Activated T-helper 1 cell treated with anti-CD3 and anti-CD28 coated beads, Interleukin-12 subunit alpha, Interleukin-12 subunit beta, Interleukin-2, Interleukin-4 antibody, amounts not matched to agents 30 ng/mL and 10 ng/mL and 1 ng/mL, durations not matched to agents 14 hours and 24 hours and 36 hours (primary cell): ENCODE data around the gene CLHC1. TPM values are rescaled to one million over a fixed set of nuclear protein-coding genes. Genes with fewer than 3 reads are reported as not detected.
"Not testable (repeated sequence)": the region's sequence is repeated elsewhere in the genome, so short reads cannot be mapped to it uniquely, and the experiment has no call there.

Source experiments
- DNase-seq: peaks from one replicate; pipeline ENCODE4 v3.0.0; 2021; ENCODE audit warnings: low spot score
- H3K27ac Mint-ChIP-seq: one replicate; pipeline ENCODE4 v1.8.0; 2021; ENCODE audit warnings: mild to moderate bottlenecking, mixed read lengths
- H3K27me3 Mint-ChIP-seq: one replicate; pipeline ENCODE4 v1.8.0; 2022; ENCODE audit warnings: mild to moderate bottlenecking, moderate library complexity, mixed read lengths; ENCODE audit not compliant: insufficient read depth
- H3K36me3 Mint-ChIP-seq: one replicate; pipeline ENCODE4 v1.8.0; 2021; ENCODE audit warnings: low read depth, mixed read lengths
- H3K4me1 Mint-ChIP-seq: one replicate; pipeline ENCODE4 v1.8.0; 2021; ENCODE audit warnings: low read depth, mixed read lengths
- H3K4me3 Mint-ChIP-seq: one replicate; pipeline ENCODE4 v1.8.0; 2021; ENCODE audit warnings: mild to moderate bottlenecking, moderate library complexity, mixed read lengths
- H3K9me3 Mint-ChIP-seq: one replicate; pipeline ENCODE4 v1.8.0; 2021; ENCODE audit warnings: mixed read lengths
- intact Hi-C: fragments of 100-400 bp; cut with micrococcal nuclease; formaldehyde crosslinking; loops from one replicate; pipeline ENCODE4 v1.15.1; 2024
- total RNA-seq: library from RNA; stranded (reverse); gene quantifications from 2 replicates; pipeline ENCODE4 v1.2.3, GENCODE V29; 2022

The CLHC1 gene
- total RNA-seq: 9.0 and 12.3 TPM in 2 replicates

DNA sequence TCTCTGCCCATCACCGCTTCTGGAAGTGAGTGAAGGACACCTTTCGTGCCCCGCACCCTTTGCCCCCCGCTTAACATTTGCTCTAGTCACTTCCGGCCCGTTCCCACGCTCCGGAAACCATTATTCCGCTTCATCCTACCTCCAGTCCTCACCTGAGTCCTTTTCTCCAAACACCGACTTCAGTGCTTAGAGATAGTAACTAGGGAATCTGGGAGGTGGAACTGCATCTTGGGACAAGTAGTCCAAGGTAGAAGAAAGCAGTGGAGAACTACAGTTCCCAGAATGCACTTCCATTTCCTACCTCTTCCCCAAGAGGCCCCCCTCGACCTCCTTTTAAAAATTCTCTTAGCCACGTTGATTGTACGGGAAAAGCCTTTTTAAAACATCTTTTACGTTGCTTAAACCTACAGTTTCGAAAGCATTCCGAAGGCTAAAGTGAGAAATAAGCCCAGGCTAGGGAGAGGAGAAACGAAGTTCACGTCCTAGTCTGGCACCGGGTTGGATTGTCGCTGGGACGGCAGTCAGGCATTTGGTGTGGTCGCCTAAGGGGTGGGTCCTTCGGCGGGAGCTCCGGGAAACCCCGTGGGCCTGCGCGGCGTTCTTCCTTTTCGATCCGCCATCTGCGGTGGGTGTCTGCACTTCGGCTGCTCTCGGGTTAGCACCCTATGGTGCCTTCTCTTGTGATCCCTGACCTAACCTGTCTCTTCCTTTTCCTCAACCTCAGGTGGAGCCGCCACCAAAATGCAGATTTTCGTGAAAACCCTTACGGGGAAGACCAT, at the start of gene CLHC1, which contains the start of gene RPS27A:
Gene CLHC1 (minus strand): TSS at position 210 of the 779 bp plus-strand sequence. CDS start 9,882 bp downstream, outside the sequence.
Gene RPS27A (plus strand): TSS at position 605 of the 779 bp plus-strand sequence. CDS start 137 bp downstream, at position 742.
- peaks cover 52% of the 10 kb centered on the region for H3K36me3 Mint-ChIP-seq
- H3K4me1 Mint-ChIP-seq: peaks cover 63% of the 10 kb centered on the region
- H3K9me3 Mint-ChIP-seq: no peaks in the 10 kb centered on the region
- intact Hi-C loops: loop anchor here (1.0 to 10.0 kb wide), 14 partner anchors 9 to 1445 kb away; partner anchors contain the start of genes ACYP2, ASB3, CFAP36 and EML6
- peak; percentile 89 for DNase-seq
- no peaks in the 10 kb centered on the region for H3K27me3 Mint-ChIP-seq
- H3K27ac Mint-ChIP-seq: peak within 1 kb of the TSS; percentile 97
- peak within 1 kb of the TSS; percentile 100 for H3K4me3 Mint-ChIP-seq

DNA sequence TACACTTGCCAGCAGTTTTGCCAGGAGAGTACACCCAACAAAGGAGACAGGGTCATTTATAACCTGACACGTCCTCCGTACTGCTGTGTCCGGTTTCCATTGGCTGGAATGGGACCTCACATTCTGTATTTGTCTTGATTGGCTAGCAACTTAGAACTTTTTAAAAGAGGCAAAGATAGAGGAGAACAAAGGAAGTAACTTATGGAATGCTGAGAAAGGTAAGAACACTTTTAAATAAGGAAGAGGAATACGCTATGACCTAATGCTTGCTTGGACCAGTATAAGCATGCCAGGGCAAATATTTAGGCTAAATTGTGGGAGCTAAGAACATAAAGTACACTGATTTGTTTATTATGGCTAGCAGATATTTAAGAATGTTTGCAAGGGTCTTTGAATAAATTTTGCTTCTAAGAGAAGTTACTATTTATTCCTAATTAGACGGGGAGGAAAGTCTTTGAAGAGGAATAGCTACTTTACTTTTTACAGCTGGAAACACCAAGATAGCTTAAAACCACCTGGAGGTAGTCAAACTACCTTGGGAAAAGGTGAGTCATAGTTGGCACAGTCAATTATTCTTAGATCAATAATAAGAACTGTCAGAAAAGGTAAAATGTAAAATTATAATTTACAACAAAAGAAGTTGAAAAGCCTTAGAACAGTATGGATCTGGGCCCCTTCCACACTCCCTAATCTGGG, 48.9 kb upstream of the CLHC1 start:
- Mint-ChIP-seq H3K27ac (peak overlapping the region; percentile 44), H3K4me1 (peaks cover 12% of the 10 kb centered on the region), H3K4me3 (peak overlapping the region; percentile 59)
- intact Hi-C loops: loop anchor here (5.0 kb wide), 2 partner anchors 336 to 411 kb away; partner anchors contain the start of genes PNPT1 and PPP4R3B
- not testable (repeated sequence) for H3K9me3 Mint-ChIP-seq, H3K36me3 Mint-ChIP-seq, H3K27me3 Mint-ChIP-seq, DNase-seq

DNA sequence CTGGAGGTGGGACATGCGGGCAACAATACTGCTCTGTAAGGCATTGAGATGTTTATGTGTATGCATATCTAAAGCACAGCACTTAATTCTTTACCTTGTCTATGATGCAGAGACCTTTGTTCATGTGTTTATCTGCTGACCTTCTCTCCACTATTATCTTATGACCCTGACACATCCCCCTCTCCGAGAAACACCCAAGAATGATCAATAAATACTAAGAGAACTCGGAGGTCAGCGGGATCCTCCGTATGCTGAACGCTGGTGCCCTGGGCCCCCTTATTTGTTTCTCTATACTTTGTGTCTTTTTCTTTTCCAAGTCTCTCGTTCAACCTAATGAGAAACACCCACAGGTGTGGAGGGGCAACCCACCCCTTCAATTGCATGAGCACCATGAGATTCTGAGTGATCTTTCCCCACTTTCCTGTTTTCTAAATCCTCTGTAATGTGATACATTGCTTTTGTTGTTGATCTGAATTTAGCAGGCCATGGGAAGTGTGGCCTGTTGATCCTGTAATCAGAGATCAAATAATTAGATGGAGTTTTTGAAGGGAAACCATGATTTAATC, 47.8 kb upstream of the CLHC1 start:
- not testable (repeated sequence) for H3K9me3 Mint-ChIP-seq, H3K36me3 Mint-ChIP-seq, H3K4me3 Mint-ChIP-seq, DNase-seq, H3K27ac Mint-ChIP-seq, H3K27me3 Mint-ChIP-seq
- peaks cover 12% of the 10 kb centered on the region for H3K4me1 Mint-ChIP-seq
- intact Hi-C loops: loop anchor here (5.0 kb wide), 2 partner anchors 337 to 412 kb away; partner anchors contain the start of genes PNPT1 and PPP4R3B

DNA sequence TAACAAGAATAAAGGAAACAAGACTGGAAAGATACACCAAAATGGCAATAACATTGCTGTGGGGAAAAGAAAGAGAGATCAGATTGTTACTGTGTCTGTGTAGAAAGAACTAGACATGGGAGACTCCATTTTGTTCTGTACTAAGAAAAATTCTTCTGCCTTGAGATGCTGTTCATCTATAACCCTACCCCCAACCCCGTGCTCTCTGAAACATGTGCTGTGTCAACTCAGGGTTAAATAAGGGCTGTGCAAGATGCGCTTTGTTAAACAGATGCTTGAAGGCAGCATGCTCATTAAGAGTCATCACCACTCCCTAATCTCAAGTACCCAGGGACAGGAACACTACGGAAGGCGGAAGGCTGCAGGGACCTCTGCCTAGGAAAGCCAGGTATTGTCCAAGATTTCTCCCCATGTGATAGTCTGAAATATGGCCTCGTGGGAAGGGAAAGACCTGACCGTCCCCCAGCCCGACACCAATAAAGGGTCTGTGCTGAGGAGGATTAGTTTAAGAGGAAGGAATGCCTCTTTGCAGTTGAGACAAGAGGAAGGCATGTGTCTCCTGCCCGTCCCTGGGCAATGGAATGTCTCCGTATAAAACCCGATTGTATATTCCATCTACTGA, 47.2 kb upstream of the CLHC1 start:
- H3K4me1 Mint-ChIP-seq: peaks cover 12% of the 10 kb centered on the region
- H3K27me3 Mint-ChIP-seq, intact Hi-C loops, H3K27ac Mint-ChIP-seq, H3K4me3 Mint-ChIP-seq, H3K9me3 Mint-ChIP-seq, DNase-seq, H3K36me3 Mint-ChIP-seq: not testable (repeated sequence)

DNA sequence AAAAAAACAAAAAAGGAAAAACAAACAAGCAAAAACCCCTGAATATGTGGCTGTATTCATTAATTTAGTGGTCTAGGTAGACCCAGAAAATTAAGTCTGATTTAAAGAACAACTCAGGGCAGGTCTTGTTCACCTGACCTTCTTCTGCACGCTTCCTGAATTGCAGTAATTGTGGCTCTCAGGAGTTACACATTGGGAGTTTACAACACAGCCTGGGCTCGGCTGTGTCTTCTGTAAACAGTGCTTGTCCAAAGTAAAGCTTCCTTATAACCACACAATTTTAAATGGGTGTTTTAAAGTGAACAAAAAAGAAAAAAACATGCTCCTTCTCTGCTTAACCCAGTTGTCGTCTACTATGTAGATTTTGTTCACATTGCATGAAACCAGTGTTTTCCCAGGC, 45.2 kb upstream of the CLHC1 start:
- no peak for DNase-seq
- H3K4me1 Mint-ChIP-seq: no peaks in the 10 kb centered on the region
- no peak overlapping the region for H3K4me3 Mint-ChIP-seq
- intact Hi-C loops: no loop called here
- no peaks in the 10 kb centered on the region for H3K36me3 Mint-ChIP-seq
- H3K27me3 Mint-ChIP-seq: peaks cover 2% of the 10 kb centered on the region
- no peak overlapping the region for H3K27ac Mint-ChIP-seq
- H3K9me3 Mint-ChIP-seq: no peaks in the 10 kb centered on the region

DNA sequence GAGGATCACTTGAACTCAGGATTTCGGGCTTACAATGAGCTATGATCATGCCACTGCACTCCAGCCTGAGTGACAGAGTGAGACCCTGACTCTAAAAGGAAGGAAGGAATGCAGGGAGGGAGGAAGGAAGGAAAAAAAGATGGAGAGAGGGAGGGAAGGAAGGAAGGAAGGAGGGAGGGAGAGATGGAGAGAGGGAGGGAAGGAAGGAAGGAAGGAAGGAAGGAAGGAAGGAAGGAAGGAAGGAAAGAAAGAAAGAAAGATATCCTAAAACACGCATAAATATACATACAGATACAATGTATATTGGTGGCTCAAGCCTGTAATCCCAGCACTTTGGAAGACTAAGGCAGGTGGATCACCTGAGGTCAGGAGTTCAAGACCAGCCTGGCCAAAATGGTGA, 42.3 kb upstream of the CLHC1 start:
- not testable (repeated sequence) for H3K27me3 Mint-ChIP-seq

DNA sequence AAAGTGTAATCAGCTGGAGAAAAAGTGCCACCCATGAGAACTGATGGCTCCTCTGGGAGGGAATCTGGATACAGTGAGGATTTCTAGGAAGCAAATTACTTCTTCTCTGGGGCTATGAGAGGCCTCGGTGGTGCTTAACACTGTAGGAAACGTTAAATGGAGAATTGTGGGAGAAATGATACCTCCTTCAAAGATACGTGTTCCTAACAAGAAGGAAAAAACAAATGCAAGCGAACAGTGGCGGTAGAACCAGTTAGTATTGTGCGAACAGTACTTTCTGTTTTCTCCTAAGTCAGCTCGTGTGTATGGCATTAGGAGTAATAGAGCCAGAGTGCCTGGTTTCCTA, 37.5 kb upstream of the CLHC1 start:
- peaks cover 2% of the 10 kb centered on the region for H3K36me3 Mint-ChIP-seq
- H3K9me3 Mint-ChIP-seq: no peaks in the 10 kb centered on the region
- peak overlapping the region; percentile 85 for H3K27ac Mint-ChIP-seq
- no peaks in the 10 kb centered on the region for H3K27me3 Mint-ChIP-seq
- intact Hi-C loops: loop anchor here (1.0 to 2.0 kb wide), 9 partner anchors 13 to 348 kb away; partner anchors contain the start of genes CCDC88A, CLHC1, PPP4R3B and RPS27A
- H3K4me3 Mint-ChIP-seq: peak overlapping the region; percentile 93
- H3K4me1 Mint-ChIP-seq: peaks cover 14% of the 10 kb centered on the region
- DNase-seq: no peak

More for the DNA sequence above, 42.3 kb upstream of the CLHC1 start:
- H3K27ac Mint-ChIP-seq, H3K36me3 Mint-ChIP-seq, DNase-seq, H3K4me3 Mint-ChIP-seq, intact Hi-C loops, H3K9me3 Mint-ChIP-seq: not testable (repeated sequence)
- peaks cover 14% of the 10 kb centered on the region for H3K4me1 Mint-ChIP-seq

DNA sequence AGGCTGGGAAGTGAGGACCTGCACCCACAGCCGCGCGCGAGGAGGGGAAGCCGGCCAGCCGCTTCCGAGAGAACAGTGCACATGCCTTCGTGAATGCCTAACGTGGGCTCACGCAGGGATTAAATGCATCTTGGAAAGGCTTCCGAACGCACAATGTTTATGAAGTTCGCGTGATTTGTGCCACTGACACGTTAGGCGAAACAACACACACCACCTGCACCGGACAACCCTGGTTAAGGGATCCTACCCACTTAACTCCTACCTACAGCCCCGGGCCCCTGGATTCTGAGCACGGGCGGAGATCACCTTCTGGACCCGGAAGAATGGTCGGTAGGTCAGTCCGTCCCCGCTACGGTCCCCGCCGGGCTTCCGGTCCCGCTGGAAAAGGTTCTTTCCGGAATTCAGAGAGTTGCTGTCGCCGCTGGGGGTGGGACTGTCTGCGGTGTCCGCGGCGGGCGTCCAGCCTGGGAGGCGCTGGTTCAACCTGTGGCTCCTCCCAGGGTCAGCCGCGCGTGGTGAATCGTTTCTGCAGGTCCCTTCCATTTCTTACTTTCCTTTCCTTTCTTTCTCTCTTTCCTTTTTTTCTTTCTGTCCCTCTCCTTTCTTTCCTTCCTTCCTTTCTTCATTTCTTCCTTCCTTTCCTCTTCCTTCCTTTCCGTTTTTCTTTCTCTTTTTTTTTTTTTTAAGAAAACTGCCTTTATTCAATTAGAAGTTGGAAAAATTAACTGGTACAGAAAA, 37.0 kb upstream of the CLHC1 start, which contains the start of gene MTIF2:
Gene MTIF2 (minus strand): TSS at position 325 of the 738 bp plus-strand sequence. CDS start 5,373 bp downstream, outside the sequence.
- Mint-ChIP-seq H3K9me3 (no peaks in the 10 kb centered on the region), H3K36me3 (peaks cover 4% of the 10 kb centered on the region), H3K4me1 (peaks cover 14% of the 10 kb centered on the region), H3K27ac (peak within 1 kb of the TSS; percentile 85), H3K27me3 (no peaks in the 10 kb centered on the region), H3K4me3 (peak within 1 kb of the TSS; percentile 93)
- peak; percentile 87 for DNase-seq
- intact Hi-C loops: loop anchor here (1.0 to 2.0 kb wide), 9 partner anchors 13 to 348 kb away; partner anchors contain the start of genes CCDC88A, CLHC1, PPP4R3B and RPS27A

DNA sequence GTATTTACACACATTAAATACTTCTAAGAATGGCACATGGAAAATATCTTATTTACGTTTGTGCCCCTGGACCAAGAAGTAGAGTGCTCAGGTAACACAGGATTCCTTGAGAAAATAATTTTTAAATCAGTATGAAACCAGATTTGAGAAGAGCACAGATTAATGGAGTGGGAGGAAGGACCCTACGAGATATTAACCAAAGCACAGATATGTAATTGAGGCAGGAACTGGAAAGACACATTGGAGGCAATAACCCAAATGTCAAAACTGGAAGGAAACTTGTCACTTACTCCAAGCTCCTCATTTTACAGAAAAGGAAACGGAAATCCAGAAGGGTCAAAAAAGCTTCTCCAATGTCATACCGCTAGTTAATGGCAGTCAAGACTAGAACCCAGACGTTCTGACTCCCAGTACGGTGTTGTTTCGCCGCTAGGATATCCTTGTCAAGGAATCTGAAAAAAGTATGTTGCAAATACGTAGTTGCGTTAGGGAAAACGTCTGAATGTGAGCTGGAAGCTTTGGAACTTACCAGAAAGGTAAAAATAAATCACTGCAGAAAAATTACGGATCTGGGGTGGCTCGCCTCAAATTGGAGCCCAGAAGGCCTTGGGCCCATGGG, 36.3 kb upstream of the CLHC1 start:
- no peaks in the 10 kb centered on the region for H3K27me3 Mint-ChIP-seq
- H3K9me3 Mint-ChIP-seq: no peaks in the 10 kb centered on the region
- H3K4me3 Mint-ChIP-seq: peak overlapping the region; percentile 93
- H3K27ac Mint-ChIP-seq: peak overlapping the region; percentile 85
- no peak for DNase-seq
- H3K4me1 Mint-ChIP-seq: peaks cover 14% of the 10 kb centered on the region
- intact Hi-C loops: loop anchor here (2.0 kb wide), 2 partner anchors 46 to 252 kb away; no protein-coding TSS in a partner anchor
- peaks cover 4% of the 10 kb centered on the region for H3K36me3 Mint-ChIP-seq

DNA sequence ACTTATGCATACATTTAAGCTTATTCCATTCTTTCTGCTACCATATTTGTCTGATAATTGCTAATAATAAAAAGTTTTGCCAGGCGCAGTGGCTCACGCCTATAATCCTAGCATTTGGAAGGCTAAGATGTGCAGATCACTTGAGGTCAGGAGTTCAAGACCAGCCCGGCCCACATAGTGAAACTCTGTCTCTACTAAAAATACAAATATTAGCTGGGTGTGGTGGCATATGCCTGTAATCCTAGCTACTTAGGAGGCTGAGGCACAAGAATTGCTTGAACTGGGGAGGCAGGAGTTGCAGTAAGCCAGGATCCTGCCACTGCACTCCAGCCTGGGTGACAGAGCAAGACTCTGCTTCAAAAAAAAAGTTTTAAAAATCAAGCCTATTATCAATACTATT, 27.5 kb upstream of the CLHC1 start:
- peaks cover 10% of the 10 kb centered on the region for H3K36me3 Mint-ChIP-seq
- DNase-seq, intact Hi-C loops, H3K9me3 Mint-ChIP-seq, H3K4me1 Mint-ChIP-seq, H3K27ac Mint-ChIP-seq, H3K4me3 Mint-ChIP-seq, H3K27me3 Mint-ChIP-seq: not testable (repeated sequence)

DNA sequence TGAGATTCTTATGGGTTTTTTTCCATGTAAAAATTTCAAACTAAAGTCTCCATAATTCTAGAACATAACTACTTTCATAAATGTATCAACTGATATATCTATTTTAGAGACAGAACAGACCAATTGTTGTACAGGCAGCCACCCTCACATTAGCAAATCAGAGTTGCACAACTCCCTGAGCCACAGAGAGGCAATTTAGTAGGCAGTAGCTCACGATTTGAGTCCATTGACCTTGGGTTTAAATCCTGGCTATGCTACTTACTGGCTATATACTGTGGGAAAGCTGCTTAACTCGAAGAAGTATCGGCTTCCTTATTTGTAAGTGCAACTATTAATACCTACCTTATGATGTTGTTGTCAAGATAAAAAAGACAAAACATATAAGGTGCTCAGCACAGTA, 20.7 kb upstream of the CLHC1 start:
- H3K36me3 Mint-ChIP-seq: peaks cover 18% of the 10 kb centered on the region
- H3K4me1 Mint-ChIP-seq: no peaks in the 10 kb centered on the region
- intact Hi-C loops: no loop called here
- H3K27ac Mint-ChIP-seq: no peak overlapping the region
- DNase-seq: no peak
- no peaks in the 10 kb centered on the region for H3K27me3 Mint-ChIP-seq
- no peaks in the 10 kb centered on the region for H3K9me3 Mint-ChIP-seq
- no peak overlapping the region for H3K4me3 Mint-ChIP-seq
